ENCODE results near the gene APOA1. TPM values are rescaled to one million over a fixed set of nuclear protein-coding genes. Genes with fewer than 3 reads are reported as not detected.
A peak's percentile ranks its signal among the peaks of the same experiment; 100 is the strongest.

Gene APOA1
- total RNA-seq, 1 donor from 2014 or later = 3.7 TPM

DNA sequence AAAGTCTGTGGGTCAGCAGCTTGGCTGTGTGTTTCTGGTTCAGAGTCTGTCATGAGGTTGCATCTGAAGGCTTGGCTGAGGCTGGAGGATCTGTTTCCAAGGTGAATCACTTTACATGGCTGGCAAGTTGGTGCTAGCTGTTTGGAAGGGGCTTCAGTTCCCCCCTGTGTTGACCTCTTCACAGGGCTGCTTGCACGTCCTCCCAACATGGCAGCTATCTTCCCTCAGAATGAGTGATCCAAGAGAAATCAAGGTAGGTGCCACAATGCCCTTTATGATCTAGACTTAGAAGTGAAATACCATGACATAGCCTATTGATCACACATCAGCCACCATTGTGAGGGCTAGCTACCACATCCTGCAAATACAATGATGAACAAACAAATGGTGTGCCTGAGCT, 24.3 kb downstream of the APOA1 start:
- DNase-seq = no peak
- Histone ChIP-seq H3K36me3 (no peaks in the 10 kb centered on the region), H3K4me3 (no peak overlapping the region), H3K4me1 (no peaks in the 10 kb centered on the region), H3K27ac (no peak overlapping the region), H3K9me3 (no peaks in the 10 kb centered on the region), H3K27me3 (ENCODE audit: low read depth) (no peaks in the 10 kb centered on the region)
- intact Hi-C loops (cut with DNase I) = no loop called here
- TF ChIP-seq, protein P1, sequence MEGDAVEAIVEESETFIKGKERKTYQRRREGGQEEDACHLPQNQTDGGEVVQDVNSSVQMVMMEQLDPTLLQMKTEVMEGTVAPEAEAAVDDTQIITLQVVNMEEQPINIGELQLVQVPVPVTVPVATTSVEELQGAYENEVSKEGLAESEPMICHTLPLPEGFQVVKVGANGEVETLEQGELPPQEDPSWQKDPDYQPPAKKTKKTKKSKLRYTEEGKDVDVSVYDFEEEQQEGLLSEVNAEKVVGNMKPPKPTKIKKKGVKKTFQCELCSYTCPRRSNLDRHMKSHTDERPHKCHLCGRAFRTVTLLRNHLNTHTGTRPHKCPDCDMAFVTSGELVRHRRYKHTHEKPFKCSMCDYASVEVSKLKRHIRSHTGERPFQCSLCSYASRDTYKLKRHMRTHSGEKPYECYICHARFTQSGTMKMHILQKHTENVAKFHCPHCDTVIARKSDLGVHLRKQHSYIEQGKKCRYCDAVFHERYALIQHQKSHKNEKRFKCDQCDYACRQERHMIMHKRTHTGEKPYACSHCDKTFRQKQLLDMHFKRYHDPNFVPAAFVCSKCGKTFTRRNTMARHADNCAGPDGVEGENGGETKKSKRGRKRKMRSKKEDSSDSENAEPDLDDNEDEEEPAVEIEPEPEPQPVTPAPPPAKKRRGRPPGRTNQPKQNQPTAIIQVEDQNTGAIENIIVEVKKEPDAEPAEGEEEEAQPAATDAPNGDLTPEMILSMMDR (IDR thresholded peaks at IDR 0.05) = no peak
- ATAC-seq = no peak

DNA sequence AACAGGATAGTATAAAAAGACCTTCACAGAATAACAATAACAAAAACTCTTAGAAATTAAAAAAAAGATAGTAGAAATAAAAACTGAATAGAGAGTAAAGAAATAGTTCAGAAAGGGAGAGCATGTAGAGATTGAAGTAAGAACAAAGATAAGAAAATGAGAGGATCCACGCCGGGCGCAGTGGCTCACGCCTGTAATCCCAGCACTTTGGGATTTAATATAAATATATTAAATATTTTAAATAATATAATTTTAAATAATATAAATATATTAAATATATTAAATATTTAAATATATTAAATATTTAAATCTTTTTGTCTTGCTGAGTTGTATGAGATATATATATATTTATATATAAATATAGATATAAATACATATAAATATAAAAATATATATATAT, 25.3 kb downstream of the APOA1 start:
- ATAC-seq = no peak
- TF ChIP-seq, protein P1 (IDR thresholded peaks at IDR 0.05) = no peak

DNA sequence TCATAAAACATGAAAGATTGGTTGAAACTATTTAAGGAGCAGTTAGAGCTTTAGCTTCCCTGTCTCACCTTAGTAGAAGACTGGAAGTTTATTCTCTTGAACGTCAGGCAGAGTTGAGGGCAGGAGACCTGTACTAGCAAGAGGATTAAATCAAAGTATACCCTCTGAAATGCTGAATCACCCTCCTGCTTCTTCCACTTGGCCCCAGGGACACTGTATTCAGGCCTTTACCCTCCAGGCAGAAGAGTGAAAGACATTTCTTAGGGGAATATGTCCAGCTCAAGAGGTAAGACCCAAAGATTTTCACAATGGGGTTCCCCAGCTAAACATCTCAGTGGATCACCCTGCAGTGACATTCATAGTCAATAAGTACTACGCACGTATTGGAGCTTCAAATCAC, 26.2 kb downstream of the APOA1 start:
- H3K4me1 ChIP-seq = no peaks in the 10 kb centered on the region
- H3K9me3 ChIP-seq = no peaks in the 10 kb centered on the region
- H3K36me3 ChIP-seq = no peaks in the 10 kb centered on the region
- no peak overlapping the region for H3K27ac ChIP-seq
- TF ChIP-seq, protein P1 (IDR thresholded peaks at IDR 0.05) = no peak
- intact Hi-C loops (cut with DNase I) = no loop called here
- H3K27me3 ChIP-seq (ENCODE audit: low read depth) = no peaks in the 10 kb centered on the region
- DNase-seq (no peak), ATAC-seq (no peak)
- H3K4me3 ChIP-seq = no peak overlapping the region

More for the DNA sequence above, 25.3 kb downstream of the APOA1 start:
- Histone ChIP-seq H3K27ac (no peak overlapping the region), H3K4me3 (no peak overlapping the region), H3K4me1 (no peaks in the 10 kb centered on the region), H3K27me3 (ENCODE audit: low read depth) (no peaks in the 10 kb centered on the region), H3K9me3 (no peaks in the 10 kb centered on the region), H3K36me3 (no peaks in the 10 kb centered on the region)
- DNase-seq = no peak
- intact Hi-C loops (cut with DNase I) = no loop called here

DNA sequence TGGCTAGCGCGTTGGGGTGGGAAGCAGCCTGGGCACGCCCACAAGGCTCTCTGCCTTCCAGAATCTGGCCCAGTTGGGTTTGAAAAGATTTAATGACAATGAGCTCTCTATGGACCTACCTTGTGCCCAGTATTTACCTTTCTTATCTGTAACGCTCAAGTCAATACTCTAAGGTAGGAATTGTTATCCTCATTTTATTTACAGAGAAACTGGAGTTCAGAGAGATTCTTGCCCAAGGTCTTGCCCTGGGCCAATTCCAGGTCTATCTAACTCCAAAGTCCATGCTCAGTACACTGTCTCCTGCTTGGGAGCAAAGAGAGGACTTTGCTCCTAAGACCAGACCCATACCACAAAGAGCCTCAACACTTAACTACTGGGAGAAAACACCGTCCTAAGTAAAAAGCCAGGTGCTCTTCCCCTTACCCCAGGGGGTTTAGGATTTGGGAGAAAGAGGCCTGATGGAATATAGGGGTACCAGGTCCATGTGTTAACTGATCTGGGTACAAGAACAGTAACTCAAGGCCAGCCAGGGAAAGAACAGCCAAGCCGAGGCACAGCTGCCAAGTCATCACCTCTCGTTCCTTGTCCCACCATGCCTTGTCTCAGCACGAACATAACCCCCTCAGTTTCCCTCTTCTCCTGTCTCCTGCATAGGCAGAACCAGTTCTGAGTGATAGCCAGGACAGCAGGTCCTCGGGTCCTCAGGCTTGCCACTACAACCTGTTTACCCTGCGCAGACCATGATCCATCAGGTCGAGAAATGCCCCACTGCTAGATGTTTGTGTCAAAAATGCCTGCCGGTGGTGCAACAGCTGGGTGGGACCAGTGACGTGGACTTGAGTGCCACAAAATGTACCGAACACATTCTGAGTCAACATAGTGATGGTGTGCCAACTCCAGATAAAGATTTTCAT, 28.9 kb downstream of the APOA1 start:
- DNase-seq = peak; percentile 85

DNA sequence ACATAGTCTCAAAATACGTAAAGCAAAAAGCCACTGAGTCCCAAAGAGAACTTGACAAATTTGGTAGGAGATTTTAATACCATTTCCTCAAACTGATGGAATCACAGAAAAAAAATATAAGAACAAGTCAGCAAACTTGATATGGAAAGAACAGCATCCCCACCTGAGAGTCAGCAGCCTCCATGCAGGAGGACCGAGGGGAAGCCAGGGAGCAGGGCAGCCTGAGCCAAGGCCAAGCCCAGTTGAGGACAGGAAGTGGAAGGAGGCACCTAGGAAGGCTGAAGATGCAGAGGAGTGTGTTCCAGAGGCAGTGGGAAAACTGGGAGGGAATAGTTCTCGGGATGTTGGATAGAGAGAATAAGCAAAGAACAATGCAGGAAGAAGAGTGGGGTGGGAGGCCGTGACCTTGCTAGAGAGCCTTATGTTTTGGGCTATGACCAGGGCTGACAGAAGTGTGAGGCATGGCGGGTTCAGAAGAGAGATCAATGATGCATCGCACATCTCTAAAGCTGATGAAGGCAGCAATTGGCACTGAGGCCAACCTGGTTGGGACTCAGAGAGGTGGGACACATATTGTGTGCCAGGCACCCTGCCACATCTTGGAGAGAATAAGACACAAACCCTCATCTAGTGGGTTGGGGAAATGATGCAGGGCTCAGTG, 29.7 kb downstream of the APOA1 start:
- intact Hi-C loops (cut with DNase I) = no loop called here
- DNase-seq = no peak
- no peaks in the 10 kb centered on the region for H3K4me1 ChIP-seq

More for the DNA sequence above, 28.9 kb downstream of the APOA1 start:
- no peaks in the 10 kb centered on the region for H3K36me3 ChIP-seq
- no peaks in the 10 kb centered on the region for H3K27me3 ChIP-seq (ENCODE audit: low read depth)
- H3K4me3 ChIP-seq = no peak overlapping the region
- intact Hi-C loops (cut with DNase I) = no loop called here
- H3K27ac ChIP-seq = peak overlapping the region; percentile 75
- no peaks in the 10 kb centered on the region for H3K9me3 ChIP-seq
- TF ChIP-seq, protein P1 (IDR thresholded peaks at IDR 0.05) = no peak
- H3K4me1 ChIP-seq = no peaks in the 10 kb centered on the region
- peak; percentile 91 for ATAC-seq

More for the DNA sequence above, 29.7 kb downstream of the APOA1 start:
- Histone ChIP-seq H3K36me3 (no peaks in the 10 kb centered on the region), H3K4me3 (no peak overlapping the region), H3K27ac (peak overlapping the region; percentile 75), H3K27me3 (ENCODE audit: low read depth) (no peaks in the 10 kb centered on the region), H3K9me3 (no peaks in the 10 kb centered on the region)
- TF ChIP-seq, protein P1 (IDR thresholded peaks at IDR 0.05) = no peak
- ATAC-seq = no peak
